Keratinocyte (primary cell): Measurements from ENCODE around the gene CAV2. TPM values are rescaled to one million over a fixed set of nuclear protein-coding genes. Genes with fewer than 3 reads are reported as not detected.

Experiments used
- DNase-seq: peaks from one replicate; pipeline ENCODE4 v3.0.0-alpha.2; 2011; ENCODE audit warnings: low read depth, missing footprints, low spot score
- FAIRE-seq: peaks from 2 replicates; lab custom pipeline; 2011; peaks lifted over from hg19 to GRCh38; lab: Jason Lieb, UNC
- H2AFZ ChIP-seq: 2 replicates; pipeline ENCODE4 v1.6.0; 2012; ENCODE audit warnings: low read length, control low read depth, inconsistent platforms; ENCODE audit not compliant: control insufficient read depth
- H3K27ac ChIP-seq: 2 replicates; pipeline ENCODE4 v1.5.1; 2011; ENCODE audit warnings: low read length; ENCODE audit not compliant: control insufficient read depth, insufficient read depth
- H3K27me3 ChIP-seq: 3 replicates; pipeline ENCODE4 v1.6.0; 2011; ENCODE audit warnings: low read length; ENCODE audit not compliant: control insufficient read depth, insufficient read depth; ENCODE audit errors: extremely low read depth
- H3K36me3 ChIP-seq, 2 experiments: 2 replicates in 1 of 2; 3 replicates in 1 of 2; pipeline ENCODE4 v1.5.1; 2011; ENCODE audit warnings: low read length in 2 of 2, mild to moderate bottlenecking in 1 of 2; ENCODE audit not compliant: control insufficient read depth in 2 of 2, insufficient read depth in 2 of 2; ENCODE audit errors: extremely low read depth in 1 of 2
- H3K4me1 ChIP-seq: 3 replicates; pipeline ENCODE4 v1.5.1; 2011; ENCODE audit warnings: low read length; ENCODE audit not compliant: control insufficient read depth, insufficient read depth; ENCODE audit errors: extremely low read depth
- H3K4me2 ChIP-seq: 3 replicates; pipeline ENCODE4 v1.6.0; 2011; ENCODE audit warnings: low read depth, low read length; ENCODE audit not compliant: control insufficient read depth, insufficient read depth; ENCODE audit errors: extremely low read depth
- H3K4me3 ChIP-seq, 3 experiments: fragments of 200-600 bp in 1 of 3; sonication (generic) in 1 of 3; 2 replicates in 2 of 3; 3 replicates in 1 of 3; pipeline ENCODE4 v1.5.1; 2011 to 2016; ENCODE audit warnings: low read length in 3 of 3, mild to moderate bottlenecking in 3 of 3, control low read depth in 2 of 3, inconsistent platforms in 1 of 3, low read depth in 1 of 3, mixed read lengths in 1 of 3, mixed run types in 1 of 3, moderate library complexity in 1 of 3; ENCODE audit not compliant: control insufficient read depth in 2 of 3, insufficient read depth in 2 of 3; ENCODE audit errors: extremely low read depth in 1 of 3
- H3K79me2 ChIP-seq: 2 replicates; pipeline ENCODE4 v1.6.0; 2012; ENCODE audit warnings: low read length; ENCODE audit not compliant: control insufficient read depth, insufficient read depth
- H3K9ac ChIP-seq: 3 replicates; pipeline ENCODE4 v1.6.0; 2011; ENCODE audit warnings: low read length; ENCODE audit not compliant: control insufficient read depth, insufficient read depth; ENCODE audit errors: extremely low read depth
- H3K9me1 ChIP-seq: 3 replicates; pipeline ENCODE4 v1.6.0; 2011; ENCODE audit warnings: low read length; ENCODE audit not compliant: control insufficient read depth, insufficient read depth; ENCODE audit errors: extremely low read depth
- H3K9me3 ChIP-seq: 2 replicates; pipeline ENCODE4 v1.5.1; 2012; ENCODE audit warnings: low read depth, low read length; ENCODE audit not compliant: control insufficient read depth
- H4K20me1 ChIP-seq: 3 replicates; pipeline ENCODE4 v1.6.0; 2011; ENCODE audit warnings: low read length; ENCODE audit not compliant: control insufficient read depth, insufficient read depth; ENCODE audit errors: extremely low read depth
- EZH2 ChIP-seq: IDR thresholded peaks from one replicate; pipeline ENCODE4 v1.6.1; 2012; ENCODE audit warnings: inconsistent platforms, mild to moderate bottlenecking, low read length, moderate library complexity
- dilution Hi-C: fragments of 300-500 bp; cut with MboI; formaldehyde crosslinking; loops from one replicate; pipeline ENCODE4 v1.7.0; 2020; ENCODE audit warnings: low sequenced_read_pairs; ENCODE audit not compliant: extremely low pct_ligation_motif_present
- polyA plus RNA-seq, 5 experiments: library from polyadenylated mRNA; depleted of rRNA in 3 of 5; stranded (reverse) in 3 of 5; stranded (forward) in 1 of 5; unstranded in 1 of 5; fragments of >200 nt; gene quantifications; 1 replicate in 1 of 5; 2 replicates in 3 of 5; 3 replicates in 1 of 5; pipeline versions ENCODE4 v1.2.1 to v1.2.3, GENCODE V29; 2011 to 2012; ENCODE audit warnings: missing spikeins in 2 of 5, low read depth in 1 of 5, low replicate concordance in 1 of 5
- TF ChIP-seq, protein P1 (sequence below), 3 experiments: IDR thresholded peaks in 1 of 3; conservative IDR thresholded peaks in 1 of 3; optimal IDR thresholded peaks in 1 of 3; 2 replicates in 2 of 3; 3 replicates in 1 of 3; pipeline versions ENCODE3 to v1.5.1; 2011; ENCODE audit warnings: low read length in 3 of 3, mild to moderate bottlenecking in 3 of 3, moderate library complexity in 2 of 3, control low read depth in 1 of 3, inconsistent platforms in 1 of 3; ENCODE audit not compliant: insufficient read depth in 2 of 3; ENCODE audit errors: extremely low read depth in 1 of 3

The CAV2 gene
- polyA plus RNA-seq, 1 donor (not counting 4 experiments of a cell fraction or from before 2014, with no cell fraction given) = 631 TPM

DNA sequence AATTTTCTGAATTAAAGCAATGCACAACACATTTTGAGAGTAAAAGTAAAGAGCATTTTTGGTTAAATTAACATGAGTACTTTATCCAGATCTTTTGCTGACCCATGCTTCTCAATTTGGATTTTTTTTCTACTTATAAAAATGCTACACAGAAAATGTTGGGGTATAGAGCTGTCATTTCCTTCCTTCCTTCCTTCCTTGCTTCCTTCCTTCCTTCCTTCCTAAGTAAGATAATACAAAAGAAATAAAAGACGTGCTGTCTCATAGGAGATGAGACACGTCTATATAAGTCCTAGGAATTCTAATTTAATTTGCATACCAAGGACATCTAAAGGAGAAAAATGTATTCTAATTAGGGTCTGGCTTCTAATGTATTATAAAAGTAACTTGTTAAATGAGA lies 31.0 kb upstream of the CAV2 start:
- no peak overlapping the region for H3K4me2 ChIP-seq
- no peaks in the 10 kb centered on the region for H3K36me3 ChIP-seq
- TF ChIP-seq, protein P1, sequence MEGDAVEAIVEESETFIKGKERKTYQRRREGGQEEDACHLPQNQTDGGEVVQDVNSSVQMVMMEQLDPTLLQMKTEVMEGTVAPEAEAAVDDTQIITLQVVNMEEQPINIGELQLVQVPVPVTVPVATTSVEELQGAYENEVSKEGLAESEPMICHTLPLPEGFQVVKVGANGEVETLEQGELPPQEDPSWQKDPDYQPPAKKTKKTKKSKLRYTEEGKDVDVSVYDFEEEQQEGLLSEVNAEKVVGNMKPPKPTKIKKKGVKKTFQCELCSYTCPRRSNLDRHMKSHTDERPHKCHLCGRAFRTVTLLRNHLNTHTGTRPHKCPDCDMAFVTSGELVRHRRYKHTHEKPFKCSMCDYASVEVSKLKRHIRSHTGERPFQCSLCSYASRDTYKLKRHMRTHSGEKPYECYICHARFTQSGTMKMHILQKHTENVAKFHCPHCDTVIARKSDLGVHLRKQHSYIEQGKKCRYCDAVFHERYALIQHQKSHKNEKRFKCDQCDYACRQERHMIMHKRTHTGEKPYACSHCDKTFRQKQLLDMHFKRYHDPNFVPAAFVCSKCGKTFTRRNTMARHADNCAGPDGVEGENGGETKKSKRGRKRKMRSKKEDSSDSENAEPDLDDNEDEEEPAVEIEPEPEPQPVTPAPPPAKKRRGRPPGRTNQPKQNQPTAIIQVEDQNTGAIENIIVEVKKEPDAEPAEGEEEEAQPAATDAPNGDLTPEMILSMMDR (optimal IDR thresholded peaks at IDR 0.05 in 1 of 3, IDR thresholded peaks at IDR 0.05 in 1 of 3, conservative IDR thresholded peaks at IDR 0.05 in 1 of 3; ENCODE audit: extremely low read depth in 1 of 3, insufficient read depth in 2 of 3, low read length in 3 of 3) = no peak
- TF ChIP-seq EZH2 = no peak
- H3K27me3 ChIP-seq = no peaks in the 10 kb centered on the region
- no peak overlapping the region for H3K27ac ChIP-seq
- DNase-seq = no peak
- H3K9me1 ChIP-seq = no peaks in the 10 kb centered on the region
- FAIRE-seq = no peak
- no peak overlapping the region for H2AFZ ChIP-seq
- H3K9ac ChIP-seq = no peak overlapping the region
- no peaks in the 10 kb centered on the region for H4K20me1 ChIP-seq
- peaks cover 17% of the 10 kb centered on the region for H3K4me1 ChIP-seq
- no peak overlapping the region for H3K4me3 ChIP-seq
- no peaks in the 10 kb centered on the region for H3K79me2 ChIP-seq
- H3K9me3 ChIP-seq = no peaks in the 10 kb centered on the region
- dilution Hi-C loops = no loop called here

DNA sequence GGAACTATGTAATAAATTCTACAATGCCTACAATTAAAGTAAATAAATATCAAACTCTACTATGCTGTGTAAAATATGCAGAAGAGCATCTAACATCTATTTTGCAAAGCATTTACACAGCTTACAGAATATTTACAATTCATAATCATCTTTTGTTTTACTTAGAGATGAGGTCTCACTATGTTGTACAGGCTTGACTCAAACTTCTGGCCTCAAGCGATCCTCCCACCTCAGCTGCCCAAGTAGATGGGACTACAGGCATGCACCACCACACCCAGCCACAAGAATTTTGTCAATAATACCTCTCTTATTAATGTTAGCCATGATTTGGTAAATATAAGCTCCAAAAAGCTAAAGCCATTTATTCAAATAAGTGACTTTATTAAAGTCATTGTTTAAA lies 21.9 kb upstream of the CAV2 start:
- no peak overlapping the region for H2AFZ ChIP-seq
- no peaks in the 10 kb centered on the region for H3K36me3 ChIP-seq
- H4K20me1 ChIP-seq = no peaks in the 10 kb centered on the region
- dilution Hi-C loops = no loop called here
- peaks cover 9% of the 10 kb centered on the region for H3K4me1 ChIP-seq
- no peak overlapping the region for H3K4me2 ChIP-seq
- no peaks in the 10 kb centered on the region for H3K27me3 ChIP-seq
- H3K27ac ChIP-seq = no peak overlapping the region
- no peak overlapping the region for H3K4me3 ChIP-seq
- no peak for DNase-seq
- H3K79me2 ChIP-seq = no peaks in the 10 kb centered on the region
- TF ChIP-seq EZH2 = no peak
- TF ChIP-seq, protein P1 (optimal IDR thresholded peaks at IDR 0.05 in 1 of 3, IDR thresholded peaks at IDR 0.05 in 1 of 3, conservative IDR thresholded peaks at IDR 0.05 in 1 of 3; ENCODE audit: extremely low read depth in 1 of 3, insufficient read depth in 2 of 3, low read length in 3 of 3) = no peak
- no peak overlapping the region for H3K9ac ChIP-seq
- no peak for FAIRE-seq
- H3K9me3 ChIP-seq = no peaks in the 10 kb centered on the region
- H3K9me1 ChIP-seq = no peaks in the 10 kb centered on the region
